Measurements from ENCODE around the gene TGM2. TPM values are rescaled to one million over a fixed set of nuclear protein-coding genes. Genes with fewer than 3 reads are reported as not detected.

TGM2 gene
- total RNA-seq, 1 experiment from 2014 or later = 113 TPM

DNA sequence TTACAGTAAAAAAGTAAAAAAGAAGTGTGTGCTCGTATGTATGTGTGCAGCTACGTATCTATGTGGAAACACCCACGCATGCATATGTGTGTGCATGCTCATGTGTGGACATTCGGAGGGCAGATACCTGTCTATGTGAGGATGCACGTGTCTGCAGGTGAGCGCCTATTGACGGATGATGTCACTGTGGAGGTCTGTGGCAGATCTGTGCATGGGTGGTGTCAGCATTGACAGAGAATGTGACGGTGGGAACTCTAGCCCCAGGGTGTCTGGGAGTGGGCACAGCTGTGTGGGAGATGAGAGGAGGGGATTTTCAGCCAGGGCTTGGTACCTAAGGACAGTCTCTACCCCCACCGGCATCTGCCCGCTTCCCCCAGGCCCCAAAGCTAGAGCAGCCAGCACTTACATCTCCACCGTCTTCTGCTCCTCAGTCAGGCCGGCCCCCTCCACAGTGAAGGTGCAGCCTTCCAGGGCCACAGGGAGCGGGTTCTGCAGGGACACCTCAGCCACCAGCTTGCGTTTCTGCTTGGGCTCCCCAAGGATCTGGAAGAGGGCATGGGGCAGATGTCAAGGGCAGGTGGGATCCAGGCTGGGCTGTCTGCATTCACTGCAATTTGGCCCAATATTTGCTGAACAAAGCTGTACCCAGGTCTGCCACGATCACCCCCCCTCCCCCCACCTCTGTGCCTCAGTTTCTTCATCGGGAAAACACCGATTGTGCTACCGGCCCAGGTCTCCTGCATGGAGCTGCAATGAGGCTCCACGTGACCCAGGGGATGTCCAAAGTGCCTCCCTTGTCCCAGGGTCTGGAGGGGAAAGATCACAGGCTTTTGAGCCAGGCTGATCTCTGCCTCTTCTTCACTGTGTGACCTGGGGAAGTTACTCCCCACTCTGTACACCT is 34.1 kb downstream of the TGM2 start:
- H3K36me3 ChIP-seq (ENCODE audit: control insufficient read depth, insufficient read depth, low read length) = no peaks in the 10 kb centered on the region
- BruUV-seq (replicated peaks) = no TSS peak
- ChIA-PET CTCF (interaction anchor here (1.0 kb wide), 1 partner anchor 89 kb away, joined by 3 read pairs; no protein-coding TSS in a partner anchor), POLR2A (no interaction called here)
- peaks cover 69% of the 10 kb centered on the region for H3K4me1 ChIP-seq (ENCODE audit: control insufficient read depth, insufficient read depth, low read length)
- no peak overlapping the region for H3K4me3 ChIP-seq (ENCODE audit: low read depth in 2 of 2, low read length in 2 of 2)
- peak overlapping the region; percentile 69 for H3K27ac ChIP-seq (ENCODE audit: low read length)
- DNase-seq (ENCODE audit: low read depth, low spot score) = no peak
- no peak for ATAC-seq
- intact Hi-C loops (cut with micrococcal nuclease; ENCODE audit: unreplicated experiment) (no loop called here), in situ Hi-C loops (cut with HindIII; ENCODE audit: low pct_unique_long_range_greater_than_20kb, low sequenced_read_pairs) (no loop called here)
- no peaks in the 10 kb centered on the region for H3K9me3 ChIP-seq (ENCODE audit: control insufficient read depth, insufficient read depth, low read depth, low read length)
- H3K27me3 ChIP-seq (ENCODE audit: control insufficient read depth, insufficient read depth, low read length) = no peaks in the 10 kb centered on the region
- TF ChIP-seq, protein P1, sequence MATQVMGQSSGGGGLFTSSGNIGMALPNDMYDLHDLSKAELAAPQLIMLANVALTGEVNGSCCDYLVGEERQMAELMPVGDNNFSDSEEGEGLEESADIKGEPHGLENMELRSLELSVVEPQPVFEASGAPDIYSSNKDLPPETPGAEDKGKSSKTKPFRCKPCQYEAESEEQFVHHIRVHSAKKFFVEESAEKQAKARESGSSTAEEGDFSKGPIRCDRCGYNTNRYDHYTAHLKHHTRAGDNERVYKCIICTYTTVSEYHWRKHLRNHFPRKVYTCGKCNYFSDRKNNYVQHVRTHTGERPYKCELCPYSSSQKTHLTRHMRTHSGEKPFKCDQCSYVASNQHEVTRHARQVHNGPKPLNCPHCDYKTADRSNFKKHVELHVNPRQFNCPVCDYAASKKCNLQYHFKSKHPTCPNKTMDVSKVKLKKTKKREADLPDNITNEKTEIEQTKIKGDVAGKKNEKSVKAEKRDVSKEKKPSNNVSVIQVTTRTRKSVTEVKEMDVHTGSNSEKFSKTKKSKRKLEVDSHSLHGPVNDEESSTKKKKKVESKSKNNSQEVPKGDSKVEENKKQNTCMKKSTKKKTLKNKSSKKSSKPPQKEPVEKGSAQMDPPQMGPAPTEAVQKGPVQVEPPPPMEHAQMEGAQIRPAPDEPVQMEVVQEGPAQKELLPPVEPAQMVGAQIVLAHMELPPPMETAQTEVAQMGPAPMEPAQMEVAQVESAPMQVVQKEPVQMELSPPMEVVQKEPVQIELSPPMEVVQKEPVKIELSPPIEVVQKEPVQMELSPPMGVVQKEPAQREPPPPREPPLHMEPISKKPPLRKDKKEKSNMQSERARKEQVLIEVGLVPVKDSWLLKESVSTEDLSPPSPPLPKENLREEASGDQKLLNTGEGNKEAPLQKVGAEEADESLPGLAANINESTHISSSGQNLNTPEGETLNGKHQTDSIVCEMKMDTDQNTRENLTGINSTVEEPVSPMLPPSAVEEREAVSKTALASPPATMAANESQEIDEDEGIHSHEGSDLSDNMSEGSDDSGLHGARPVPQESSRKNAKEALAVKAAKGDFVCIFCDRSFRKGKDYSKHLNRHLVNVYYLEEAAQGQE (IDR thresholded peaks at IDR 0.05; ENCODE audit: insufficient read depth in 1 of 2, low read depth in 2 of 2, low read length in 1 of 2) = no peak
- TF ChIP-seq SIN3A (IDR thresholded peaks at IDR 0.05; ENCODE audit: borderline replicate concordance, insufficient read depth, low read depth, low read length) (no peak), POLR2AphosphoS5 (IDR thresholded peaks at IDR 0.05; ENCODE audit: low read depth, low read length) (no peak), TCF7L2 (IDR thresholded peaks at IDR 0.05; ENCODE audit: low read depth, low read length) (no peak)
- TF ChIP-seq, protein P2, sequence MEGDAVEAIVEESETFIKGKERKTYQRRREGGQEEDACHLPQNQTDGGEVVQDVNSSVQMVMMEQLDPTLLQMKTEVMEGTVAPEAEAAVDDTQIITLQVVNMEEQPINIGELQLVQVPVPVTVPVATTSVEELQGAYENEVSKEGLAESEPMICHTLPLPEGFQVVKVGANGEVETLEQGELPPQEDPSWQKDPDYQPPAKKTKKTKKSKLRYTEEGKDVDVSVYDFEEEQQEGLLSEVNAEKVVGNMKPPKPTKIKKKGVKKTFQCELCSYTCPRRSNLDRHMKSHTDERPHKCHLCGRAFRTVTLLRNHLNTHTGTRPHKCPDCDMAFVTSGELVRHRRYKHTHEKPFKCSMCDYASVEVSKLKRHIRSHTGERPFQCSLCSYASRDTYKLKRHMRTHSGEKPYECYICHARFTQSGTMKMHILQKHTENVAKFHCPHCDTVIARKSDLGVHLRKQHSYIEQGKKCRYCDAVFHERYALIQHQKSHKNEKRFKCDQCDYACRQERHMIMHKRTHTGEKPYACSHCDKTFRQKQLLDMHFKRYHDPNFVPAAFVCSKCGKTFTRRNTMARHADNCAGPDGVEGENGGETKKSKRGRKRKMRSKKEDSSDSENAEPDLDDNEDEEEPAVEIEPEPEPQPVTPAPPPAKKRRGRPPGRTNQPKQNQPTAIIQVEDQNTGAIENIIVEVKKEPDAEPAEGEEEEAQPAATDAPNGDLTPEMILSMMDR (IDR thresholded peaks at IDR 0.05) = no peak

DNA sequence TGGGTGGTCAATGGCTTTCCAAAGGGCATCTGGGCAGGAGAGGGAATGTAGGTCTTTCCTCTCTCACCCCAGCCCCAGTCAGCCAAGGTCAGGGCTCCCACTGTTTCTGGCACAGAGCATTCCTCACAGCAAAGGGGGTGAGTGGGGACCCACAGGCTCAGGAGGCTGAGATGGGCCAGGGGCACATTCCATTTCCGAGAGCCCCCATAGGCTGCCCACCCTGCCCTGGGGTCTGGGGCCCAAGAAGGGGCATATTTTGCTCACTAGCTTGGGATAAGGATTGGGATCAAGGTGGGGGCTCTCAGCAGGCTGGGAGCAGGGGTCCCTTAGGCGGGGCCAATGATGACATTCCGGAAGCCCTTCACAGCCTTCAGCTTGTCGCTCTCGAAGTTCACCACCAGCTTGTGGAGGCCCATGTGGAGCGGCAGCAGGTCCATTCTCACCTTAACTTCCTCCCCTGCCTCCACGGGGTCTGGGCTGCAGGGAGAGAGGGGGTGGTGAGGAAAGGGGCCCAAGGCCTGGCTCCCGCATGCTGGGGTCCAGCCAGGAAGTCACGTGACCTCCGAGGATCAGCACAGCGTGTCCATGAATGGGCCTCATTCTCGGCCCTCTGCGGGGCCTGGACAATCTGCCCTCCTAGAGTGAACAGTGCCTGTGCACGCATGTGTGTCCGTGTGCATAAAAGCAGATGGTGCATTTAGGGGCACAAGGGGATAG is 35.0 kb downstream of the TGM2 start:
- ATAC-seq (no peak), DNase-seq (ENCODE audit: low read depth, low spot score) (no peak)
- POLR2A ChIA-PET = no interaction called here
- Histone ChIP-seq H3K4me1 (ENCODE audit: control insufficient read depth, insufficient read depth, low read length) (peaks cover 75% of the 10 kb centered on the region), H3K9me3 (ENCODE audit: control insufficient read depth, insufficient read depth, low read depth, low read length) (no peaks in the 10 kb centered on the region), H3K27me3 (ENCODE audit: control insufficient read depth, insufficient read depth, low read length) (no peaks in the 10 kb centered on the region), H3K36me3 (ENCODE audit: control insufficient read depth, insufficient read depth, low read length) (no peaks in the 10 kb centered on the region), H3K4me3 (ENCODE audit: low read depth in 2 of 2, low read length in 2 of 2) (no peak overlapping the region), H3K27ac (ENCODE audit: low read length) (peak overlapping the region; percentile 90; the same call in 1 of the 2 replicates)
- in situ Hi-C loops (cut with HindIII; ENCODE audit: low pct_unique_long_range_greater_than_20kb, low sequenced_read_pairs) = no loop called here
- CTCF ChIA-PET = no interaction called here
- intact Hi-C loops (cut with micrococcal nuclease; ENCODE audit: unreplicated experiment) = no loop called here
- BruUV-seq (replicated peaks) = no TSS peak
- TF ChIP-seq, protein P1 (IDR thresholded peaks at IDR 0.05; ENCODE audit: insufficient read depth in 1 of 2, low read depth in 2 of 2, low read length in 1 of 2) = no peak
- TF ChIP-seq POLR2AphosphoS5 (IDR thresholded peaks at IDR 0.05; ENCODE audit: low read depth, low read length) (no peak), TCF7L2 (IDR thresholded peaks at IDR 0.05; ENCODE audit: low read depth, low read length) (no peak), SIN3A (IDR thresholded peaks at IDR 0.05; ENCODE audit: borderline replicate concordance, insufficient read depth, low read depth, low read length) (no peak)
- TF ChIP-seq, protein P2 (IDR thresholded peaks at IDR 0.05) = no peak
